HepG2 (cell line): ENCODE data around the gene CD33. TPM values are rescaled to one million over a fixed set of nuclear protein-coding genes. Genes with fewer than 3 reads are reported as not detected.

Experiments used
- AGO2 ChIP-seq: fragments of 200-400 bp; formaldehyde crosslinking; optimal IDR thresholded peaks from 2 replicates; pipeline ENCODE3; 2017; ENCODE audit warnings: mild to moderate bottlenecking, low read depth, low read length, moderate library complexity
- FOSL2 ChIP-seq: sonication (generic); formaldehyde crosslinking; IDR thresholded peaks from 2 replicates; pipeline ENCODE4 v1.4.0; 2020; ENCODE audit warnings: missing genetic modification reagents
- GFI1 ChIP-seq: sonication (generic); formaldehyde crosslinking; IDR thresholded peaks from 2 replicates; pipeline ENCODE4 v1.5.0; 2020; ENCODE audit warnings: missing genetic modification reagents, mild to moderate bottlenecking, borderline replicate concordance
- HNRNPLL ChIP-seq: fragments of 200-400 bp; formaldehyde crosslinking; IDR thresholded peaks from 2 replicates; pipeline ENCODE4 v1.6.1; 2017; ENCODE audit warnings: mild to moderate bottlenecking, low read depth, low read length; ENCODE audit not compliant: poor library complexity, severe bottlenecking
- IKZF4 ChIP-seq: sonication (generic); formaldehyde crosslinking; IDR thresholded peaks from 2 replicates; pipeline ENCODE4 v1.5.1; 2020; ENCODE audit warnings: borderline replicate concordance, mild to moderate bottlenecking, low read depth, missing genetic modification reagents; ENCODE audit errors: not compliant biosample characterization
- MAFF ChIP-seq: IDR thresholded peaks from 2 replicates; pipeline ENCODE4 v1.6.1; 2011; ENCODE audit warnings: low read depth, low read length, improper control_type of control experiment
- MYC ChIP-seq: sonication (generic); formaldehyde crosslinking; IDR thresholded peaks from 2 replicates; pipeline ENCODE4 v1.9.0; 2021; ENCODE audit warnings: missing genetic modification reagents, borderline replicate concordance
- TSC22D2 ChIP-seq: sonication (generic); formaldehyde crosslinking; IDR thresholded peaks from 2 replicates; pipeline ENCODE4 v1.5.1; 2020; ENCODE audit warnings: missing genetic modification reagents, mild to moderate bottlenecking, borderline replicate concordance
- ZC3H4 ChIP-seq: sonication (generic); formaldehyde crosslinking; IDR thresholded peaks from 2 replicates; pipeline ENCODE4 v1.4.0; 2020; ENCODE audit warnings: missing genetic modification reagents, borderline replicate concordance
- ZNF44 ChIP-seq: sonication (generic); formaldehyde crosslinking; IDR thresholded peaks from 2 replicates; pipeline ENCODE4 v1.5.1; 2020; ENCODE audit warnings: mild to moderate bottlenecking, missing genetic modification reagents
- ZSCAN20 ChIP-seq: sonication (generic); formaldehyde crosslinking; IDR thresholded peaks from 2 replicates; pipeline ENCODE4 v1.4.0; 2020; ENCODE audit warnings: missing genetic modification reagents, mild to moderate bottlenecking, borderline replicate concordance
- ZSCAN30 ChIP-seq: sonication (generic); formaldehyde crosslinking; IDR thresholded peaks from 2 replicates; pipeline ENCODE4 v1.5.0; 2020; ENCODE audit warnings: mild to moderate bottlenecking, missing genetic modification reagents
- polyA plus RNA-seq, 8 experiments: library from polyadenylated mRNA; depleted of rRNA in 3 of 8; stranded (reverse) in 7 of 8; unstranded in 1 of 8; fragments of >200 nt; fragmentation: Illumina TruSeq in 4 of 8; extraction: Trizol in 4 of 8; gene quantifications; 2 replicates each; pipeline versions ENCODE4 v1.2.1 to v1.2.3, GENCODE V29; 2011 to 2016; ENCODE audit warnings: low read depth in 4 of 8, missing spikeins in 1 of 8, mixed read lengths in 1 of 8; ENCODE audit not compliant: insufficient read depth in 1 of 8
- total RNA-seq, 5 experiments: library from RNA; depleted of rRNA; stranded (reverse); fragments of >200 nt; fragmentation: Illumina TruSeq; extraction: Trizol; gene quantifications; 2 replicates each; pipeline ENCODE4 v1.2.3, GENCODE V29; 2016; ENCODE audit warnings: low read depth in 1 of 5
- TF ChIP-seq, protein P1 (sequence below): sonication (generic); formaldehyde crosslinking; IDR thresholded peaks from 2 replicates; pipeline ENCODE4 v1.5.0; 2020; ENCODE audit warnings: mild to moderate bottlenecking, missing genetic modification reagents, borderline replicate concordance
- TF ChIP-seq, protein P2 (sequence below): sonication (generic); formaldehyde crosslinking; IDR thresholded peaks from 2 replicates; pipeline ENCODE4 v1.4.0; 2020; ENCODE audit warnings: missing genetic modification reagents

CD33 gene
- total and polyA plus RNA-seq, 2 of the 13 experiments (the other 11 are each of a cell fraction or from before 2014, with no cell fraction given): 0.29 TPM; not detected in 1

GRCh38 chr19:51227966-51228365, 3.1 kb downstream of the CD33 start (continued):
- TF ChIP-seq, protein P1, sequence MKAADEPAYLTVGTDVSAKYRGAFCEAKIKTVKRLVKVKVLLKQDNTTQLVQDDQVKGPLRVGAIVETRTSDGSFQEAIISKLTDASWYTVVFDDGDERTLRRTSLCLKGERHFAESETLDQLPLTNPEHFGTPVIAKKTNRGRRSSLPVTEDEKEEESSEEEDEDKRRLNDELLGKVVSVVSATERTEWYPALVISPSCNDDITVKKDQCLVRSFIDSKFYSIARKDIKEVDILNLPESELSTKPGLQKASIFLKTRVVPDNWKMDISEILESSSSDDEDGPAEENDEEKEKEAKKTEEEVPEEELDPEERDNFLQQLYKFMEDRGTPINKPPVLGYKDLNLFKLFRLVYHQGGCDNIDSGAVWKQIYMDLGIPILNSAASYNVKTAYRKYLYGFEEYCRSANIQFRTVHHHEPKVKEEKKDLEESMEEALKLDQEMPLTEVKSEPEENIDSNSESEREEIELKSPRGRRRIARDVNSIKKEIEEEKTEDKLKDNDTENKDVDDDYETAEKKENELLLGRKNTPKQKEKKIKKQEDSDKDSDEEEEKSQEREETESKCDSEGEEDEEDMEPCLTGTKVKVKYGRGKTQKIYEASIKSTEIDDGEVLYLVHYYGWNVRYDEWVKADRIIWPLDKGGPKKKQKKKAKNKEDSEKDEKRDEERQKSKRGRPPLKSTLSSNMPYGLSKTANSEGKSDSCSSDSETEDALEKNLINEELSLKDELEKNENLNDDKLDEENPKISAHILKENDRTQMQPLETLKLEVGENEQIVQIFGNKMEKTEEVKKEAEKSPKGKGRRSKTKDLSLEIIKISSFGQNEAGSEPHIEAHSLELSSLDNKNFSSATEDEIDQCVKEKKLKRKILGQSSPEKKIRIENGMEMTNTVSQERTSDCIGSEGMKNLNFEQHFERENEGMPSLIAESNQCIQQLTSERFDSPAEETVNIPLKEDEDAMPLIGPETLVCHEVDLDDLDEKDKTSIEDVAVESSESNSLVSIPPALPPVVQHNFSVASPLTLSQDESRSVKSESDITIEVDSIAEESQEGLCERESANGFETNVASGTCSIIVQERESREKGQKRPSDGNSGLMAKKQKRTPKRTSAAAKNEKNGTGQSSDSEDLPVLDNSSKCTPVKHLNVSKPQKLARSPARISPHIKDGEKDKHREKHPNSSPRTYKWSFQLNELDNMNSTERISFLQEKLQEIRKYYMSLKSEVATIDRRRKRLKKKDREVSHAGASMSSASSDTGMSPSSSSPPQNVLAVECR (CRISPR knock-in tag): no peak
- no peak for TF ChIP-seq GFI1
- TF ChIP-seq, protein P2, sequence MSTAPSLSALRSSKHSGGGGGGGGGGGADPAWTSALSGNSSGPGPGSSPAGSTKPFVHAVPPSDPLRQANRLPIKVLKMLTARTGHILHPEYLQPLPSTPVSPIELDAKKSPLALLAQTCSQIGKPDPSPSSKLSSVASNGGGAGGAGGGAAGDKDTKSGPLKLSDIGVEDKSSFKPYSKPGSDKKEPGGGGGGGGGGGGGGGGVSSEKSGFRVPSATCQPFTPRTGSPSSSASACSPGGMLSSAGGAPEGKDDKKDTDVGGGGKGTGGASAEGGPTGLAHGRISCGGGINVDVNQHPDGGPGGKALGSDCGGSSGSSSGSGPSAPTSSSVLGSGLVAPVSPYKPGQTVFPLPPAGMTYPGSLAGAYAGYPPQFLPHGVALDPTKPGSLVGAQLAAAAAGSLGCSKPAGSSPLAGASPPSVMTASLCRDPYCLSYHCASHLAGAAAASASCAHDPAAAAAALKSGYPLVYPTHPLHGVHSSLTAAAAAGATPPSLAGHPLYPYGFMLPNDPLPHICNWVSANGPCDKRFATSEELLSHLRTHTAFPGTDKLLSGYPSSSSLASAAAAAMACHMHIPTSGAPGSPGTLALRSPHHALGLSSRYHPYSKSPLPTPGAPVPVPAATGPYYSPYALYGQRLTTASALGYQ (CRISPR knock-in tag): no peak
- no peak for TF ChIP-seq TSC22D2 (CRISPR knock-in tag)
- TF ChIP-seq FOSL2: no peak
- no peak for TF ChIP-seq ZNF44 (CRISPR knock-in tag)
- TF ChIP-seq ZC3H4 (CRISPR knock-in tag): no peak
- no peak for TF ChIP-seq ZSCAN20 (CRISPR knock-in tag)
- TF ChIP-seq ZSCAN30 (CRISPR knock-in tag): no peak
- no peak for TF ChIP-seq MYC (CRISPR knock-in tag)
- no peak for TF ChIP-seq HNRNPLL
- no peak for TF ChIP-seq AGO2
- TF ChIP-seq IKZF4 (CRISPR knock-in tag): no peak
- TF ChIP-seq MAFF: no peak
